Activated T-helper 1 cell treated with anti-CD3 and anti-CD28 coated beads, Interleukin-2, amount 50 U/mL, for 16 hours (primary cell): ENCODE data around the gene SF3B2.
A peak's percentile ranks its signal among the peaks of the same experiment; 100 is the strongest.
"Not testable (repeated sequence)": the region's sequence is repeated elsewhere in the genome, so short reads cannot be mapped to it uniquely, and the experiment has no call there.

Source experiments
- DNase-seq, 2 donors: peaks; one replicate each; pipeline ENCODE4 v3.0.0-alpha.2; 2020; ENCODE audit warnings: low read depth in 1 of 2, low spot score in 1 of 2

The SF3B2 gene

DNA sequence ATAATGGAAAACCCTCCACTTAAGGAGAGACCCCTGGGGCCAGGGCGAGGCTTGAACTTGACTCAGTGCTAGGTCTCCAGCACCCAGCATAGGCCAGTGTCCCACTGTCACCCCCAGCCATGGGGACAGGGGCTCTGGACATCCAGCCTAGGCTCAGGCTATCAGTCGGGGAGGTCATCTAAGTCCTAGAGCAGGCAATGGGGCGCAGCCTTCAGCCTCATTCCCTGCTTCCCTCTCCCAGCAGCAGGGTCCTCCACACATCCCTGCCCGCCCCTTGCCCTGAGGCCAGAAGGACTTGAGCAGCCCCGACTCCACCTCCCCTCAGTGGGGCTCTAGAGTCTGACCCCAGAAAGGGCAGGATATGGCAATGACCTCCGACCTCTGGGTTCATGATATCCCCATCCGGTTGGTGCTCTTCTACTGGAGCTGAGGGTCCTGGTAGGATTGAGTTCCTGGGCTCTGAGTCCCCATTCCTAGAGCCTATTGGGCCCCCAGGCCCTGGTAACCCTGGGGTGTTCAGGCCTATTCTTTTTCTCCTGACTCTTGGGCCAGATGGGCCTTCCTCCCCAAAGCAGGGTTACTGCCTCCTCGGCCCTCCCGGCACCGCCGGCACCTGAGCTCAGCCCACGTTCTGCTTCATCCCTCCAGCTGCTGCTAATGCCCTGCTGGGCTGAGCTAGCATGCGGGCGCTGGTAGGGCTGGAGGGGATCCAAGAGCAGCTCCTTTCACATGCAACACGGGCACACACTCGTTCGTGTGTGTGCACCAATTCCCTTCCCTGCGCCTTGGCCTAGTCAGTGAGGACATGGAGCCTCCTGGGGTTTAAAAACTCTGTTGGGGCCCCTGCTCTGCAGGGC is 36.0 kb upstream of the SF3B2 start:
- DNase-seq = no peak

DNA sequence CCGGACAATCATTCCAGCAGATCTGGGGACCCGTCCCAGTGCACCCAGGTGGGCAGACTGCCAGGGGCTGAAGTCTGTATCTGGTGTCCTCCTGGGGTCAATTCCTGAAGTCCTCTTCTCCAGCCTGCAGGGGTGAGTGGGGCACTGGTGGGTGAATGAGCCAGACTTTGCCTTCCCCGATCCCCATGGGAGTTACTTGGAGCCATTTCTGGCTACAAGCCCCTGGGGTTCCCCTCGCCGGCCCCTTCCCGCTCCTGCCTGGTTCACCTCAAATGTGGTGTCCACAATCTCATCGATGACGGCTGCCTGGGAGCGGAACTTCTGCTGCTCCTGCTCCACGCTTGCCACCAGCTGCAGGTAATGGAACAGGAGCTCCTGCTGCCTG is 35.4 kb upstream of the SF3B2 start:
- DNase-seq = no peak

DNA sequence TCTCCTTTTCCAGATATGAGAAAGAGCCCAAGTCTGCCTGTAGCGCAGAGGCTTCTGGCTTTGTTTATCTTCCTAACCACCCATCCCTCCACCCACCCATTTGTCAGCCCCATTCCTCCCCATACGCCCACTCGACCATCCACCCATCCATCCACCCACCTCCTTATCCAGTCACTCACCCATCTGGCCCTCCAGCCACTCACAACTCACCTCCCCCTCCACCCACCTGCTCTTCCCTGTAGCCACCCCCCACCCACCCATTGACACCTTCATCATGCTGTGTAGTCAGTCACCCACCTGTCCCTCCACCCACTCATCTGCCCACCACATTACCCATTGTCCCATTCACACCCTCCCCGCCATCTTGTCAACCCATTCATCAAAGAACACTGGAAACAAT is 34.8 kb upstream of the SF3B2 start:
- DNase-seq = no peak

DNA sequence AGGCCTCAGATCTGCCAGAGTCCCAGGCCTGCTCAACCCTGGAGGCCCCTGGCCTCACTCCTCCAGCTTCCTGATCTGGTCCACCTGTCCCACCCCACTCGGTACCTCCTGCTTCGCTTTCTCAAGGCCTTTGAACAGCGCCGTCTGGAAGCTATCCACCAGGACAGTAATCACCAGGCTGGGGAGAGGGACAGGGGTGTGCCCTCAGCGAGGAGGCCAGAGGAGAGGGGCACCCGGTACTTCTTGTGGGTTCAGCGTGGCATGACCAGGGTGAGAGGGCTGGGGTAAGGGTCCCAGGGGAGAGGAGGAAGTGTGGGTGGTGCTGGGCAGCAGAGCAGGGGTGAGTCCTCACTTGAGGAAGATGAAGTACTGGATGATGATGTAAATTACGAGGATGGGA is 32.0 kb upstream of the SF3B2 start:
- DNase-seq = no peak

DNA sequence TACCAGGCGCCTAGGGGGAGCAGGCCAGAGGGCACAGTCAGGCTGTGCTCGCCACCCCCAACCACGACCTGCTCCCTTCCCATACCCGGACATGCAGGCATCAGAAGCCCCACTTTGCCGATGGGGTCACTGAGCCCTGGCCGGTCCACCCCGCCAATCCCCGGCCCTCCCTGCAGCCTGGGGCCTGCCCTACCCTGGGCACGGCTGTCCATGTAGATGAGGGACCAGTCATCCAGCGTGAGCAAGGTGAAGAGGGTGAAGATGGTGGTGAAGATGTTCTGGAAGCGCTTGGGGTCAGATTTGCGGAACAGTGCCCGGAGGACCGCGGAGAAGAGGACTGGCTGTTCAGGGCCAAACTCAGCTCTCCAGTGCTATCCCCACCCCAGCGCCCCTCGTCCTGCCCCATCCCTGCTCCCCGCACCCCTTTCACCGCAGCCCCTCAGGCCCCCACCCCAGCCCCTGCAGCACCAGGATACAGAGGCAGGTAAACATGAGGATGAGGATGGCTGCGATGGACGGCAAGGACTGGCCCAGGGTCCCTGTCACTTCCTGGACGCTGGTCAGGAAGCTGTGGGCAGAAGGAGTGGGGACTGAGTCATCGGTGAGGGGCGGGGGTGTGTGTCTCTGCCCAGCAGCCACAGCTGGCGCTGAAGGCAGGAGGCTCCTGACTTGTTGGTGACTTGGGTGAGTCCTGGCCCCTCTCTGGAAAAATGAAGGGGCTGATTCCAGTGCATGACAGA is 31.4 kb upstream of the SF3B2 start:
- DNase-seq = no peak

DNA sequence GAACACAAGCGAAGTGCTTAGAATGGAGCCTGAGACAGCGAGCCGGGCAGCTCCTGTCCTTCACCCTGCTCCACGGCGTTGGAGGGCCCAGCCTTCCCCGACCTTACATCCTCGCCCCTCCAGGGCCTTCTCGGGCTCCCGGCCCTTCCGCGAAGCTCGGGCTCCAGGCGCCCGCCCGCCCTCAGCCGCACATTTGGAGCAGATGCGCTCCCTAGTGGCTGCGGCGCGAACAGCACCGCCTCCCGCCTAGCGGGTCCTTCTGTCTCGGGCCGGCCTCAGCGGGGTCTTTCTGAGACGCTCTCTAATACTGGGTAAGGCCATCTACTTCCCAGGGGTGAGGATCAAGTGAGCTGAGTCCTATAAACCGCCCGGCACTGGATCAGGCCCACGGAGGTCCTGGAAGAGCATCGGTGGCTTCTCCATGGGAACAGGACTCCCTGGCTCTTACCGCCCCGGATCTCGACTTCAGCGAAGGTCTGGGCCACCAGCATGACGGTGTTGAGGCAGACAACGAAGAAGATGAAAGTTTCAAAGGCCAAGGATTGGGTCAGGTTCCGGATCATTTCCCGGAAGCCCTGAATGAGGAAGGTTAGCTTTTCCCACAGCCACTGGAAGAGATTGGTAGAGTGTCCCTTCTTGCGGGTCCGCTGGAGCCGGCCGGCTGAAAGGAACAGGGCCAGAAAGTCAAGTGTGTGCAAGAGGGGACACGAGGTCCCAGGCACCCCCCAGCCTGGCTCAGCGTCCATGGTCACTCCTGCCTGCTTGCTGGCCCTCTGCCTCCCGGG is 29.6 kb upstream of the SF3B2 start:
- peak; percentile 61 to 68 for DNase-seq

DNA sequence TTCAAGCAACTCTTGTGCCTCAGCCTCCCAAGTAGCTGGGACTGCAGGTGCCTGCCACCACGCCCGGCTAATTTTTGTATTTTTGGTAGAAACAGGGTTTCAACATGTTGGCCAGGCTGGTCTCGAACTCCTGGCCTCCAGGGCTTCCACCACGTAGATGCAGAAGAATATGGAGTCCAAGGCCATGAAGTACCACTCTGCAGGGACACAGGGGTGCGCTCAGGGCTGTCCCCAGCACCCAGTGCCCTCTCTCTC is 29.1 kb upstream of the SF3B2 start:
- DNase-seq = not testable (repeated sequence)

DNA sequence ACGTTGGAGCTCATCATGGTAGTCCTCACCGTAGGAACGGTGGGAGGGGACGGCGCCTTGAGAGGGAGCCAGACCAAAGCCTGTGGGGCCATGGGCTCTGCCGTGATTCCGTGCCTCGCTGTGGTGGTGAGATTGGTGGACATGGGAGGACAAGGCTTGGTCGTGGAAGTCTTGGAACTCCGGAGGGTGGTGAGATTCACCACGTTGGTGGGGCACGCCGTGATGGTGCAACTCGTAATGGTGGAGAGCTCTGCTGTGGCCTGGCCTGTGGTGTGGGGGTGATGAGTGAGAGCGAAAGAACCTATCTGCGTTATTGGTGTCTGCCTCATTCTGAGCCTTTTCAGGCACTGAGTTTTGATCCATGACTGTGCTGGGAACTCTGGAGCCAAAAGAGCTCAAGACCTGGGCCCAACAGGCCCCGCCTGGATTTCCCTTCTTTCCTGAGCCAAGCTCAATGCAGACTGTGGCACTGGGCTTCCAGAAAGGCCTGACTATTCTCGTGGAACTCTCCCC is 26.1 kb upstream of the SF3B2 start, which contains the start of gene CATSPER1:
CATSPER1 (minus strand) TSS at position 463 of the 513 bp plus-strand sequence; CDS start at position 363, 100 bp downstream.
- no peak for DNase-seq

DNA sequence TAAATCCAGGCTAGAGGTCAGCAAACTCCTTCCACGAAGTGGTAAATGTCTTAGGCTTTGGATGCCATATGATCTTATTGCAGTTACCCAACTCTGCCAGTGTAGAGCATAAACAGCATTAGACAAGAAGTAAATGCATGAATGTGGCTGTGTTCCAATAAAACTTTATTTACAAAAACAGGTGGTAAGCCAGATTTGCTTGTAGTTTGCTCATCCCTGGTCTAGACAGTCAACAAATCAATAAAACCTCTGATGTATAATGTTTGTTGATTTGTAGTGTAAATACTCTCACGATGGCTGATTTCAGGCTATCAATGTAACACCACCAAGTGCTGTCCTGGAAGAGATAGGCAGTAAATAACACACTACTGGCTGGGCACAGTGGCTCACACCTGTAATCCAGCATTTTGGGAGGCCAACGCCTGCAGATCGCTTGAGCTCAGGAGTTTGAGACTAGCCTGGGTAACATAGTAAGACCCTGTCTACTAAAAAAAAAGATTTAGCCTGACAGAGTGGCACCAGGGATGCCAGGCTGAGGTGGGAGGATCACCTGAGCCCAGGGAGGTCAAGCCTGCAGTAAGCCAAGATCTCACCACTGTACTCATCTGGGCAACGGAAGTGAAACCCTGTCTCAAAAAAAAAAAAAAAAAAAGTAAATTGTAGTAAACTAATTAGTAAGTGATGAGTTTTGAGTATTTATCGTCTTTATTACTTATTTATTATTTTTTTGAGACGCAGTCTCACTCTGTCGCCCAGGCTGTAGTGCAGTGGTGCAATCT is 19.0 kb upstream of the SF3B2 start:
- no peak for DNase-seq

DNA sequence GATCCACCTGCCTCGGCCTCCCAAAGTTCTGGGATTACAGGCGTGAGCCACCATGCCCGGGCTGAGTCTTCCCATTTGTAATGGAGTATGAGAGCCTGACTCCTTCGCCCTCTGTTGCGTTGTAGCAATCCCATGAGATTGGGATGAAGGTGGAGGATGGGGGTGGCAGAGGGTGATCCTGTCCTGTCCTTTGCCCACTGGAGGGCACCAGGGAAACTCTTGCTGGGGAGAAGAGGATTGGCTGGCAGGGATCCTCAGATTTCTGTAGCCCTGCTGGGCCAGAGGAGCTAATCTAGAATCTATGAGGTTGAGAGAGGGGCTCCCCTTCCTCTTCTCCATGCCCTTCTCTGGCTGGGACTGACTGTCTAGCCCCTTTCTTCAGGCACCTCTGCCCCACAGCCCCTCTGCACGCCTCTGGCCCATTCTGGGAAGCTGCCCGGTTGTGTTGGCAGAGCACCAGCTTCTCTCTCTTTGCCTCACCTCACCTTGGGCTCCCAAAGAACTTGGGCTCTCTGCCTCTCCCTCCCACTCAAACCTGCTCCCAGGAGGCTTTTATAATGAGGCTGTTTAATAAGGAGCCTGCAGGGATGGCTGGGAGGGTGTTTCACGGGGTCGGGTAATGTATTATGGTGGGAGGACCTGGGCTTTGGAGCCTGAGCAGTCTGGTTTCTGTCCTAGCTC is 16.4 kb upstream of the SF3B2 start:
- no peak for DNase-seq

DNA sequence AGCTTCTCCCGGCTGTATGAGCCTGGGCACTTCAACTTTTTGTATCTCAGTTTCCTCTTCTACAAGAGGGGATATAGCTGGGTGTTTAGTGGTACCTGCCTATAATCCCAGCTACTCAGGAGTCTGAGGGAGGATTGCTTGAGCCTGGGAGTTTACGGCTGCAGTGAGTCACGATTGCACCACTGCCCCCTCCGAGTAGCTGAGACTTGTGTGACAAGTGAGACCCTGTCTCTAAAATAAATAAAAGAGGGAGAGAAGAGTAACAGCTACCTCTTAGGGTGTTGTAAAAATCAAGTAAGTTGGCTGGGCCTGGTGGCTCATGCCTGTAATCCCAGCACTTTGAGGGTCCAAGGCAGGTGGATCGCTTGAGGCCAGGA is 15.8 kb upstream of the SF3B2 start:
- DNase-seq = no peak

DNA sequence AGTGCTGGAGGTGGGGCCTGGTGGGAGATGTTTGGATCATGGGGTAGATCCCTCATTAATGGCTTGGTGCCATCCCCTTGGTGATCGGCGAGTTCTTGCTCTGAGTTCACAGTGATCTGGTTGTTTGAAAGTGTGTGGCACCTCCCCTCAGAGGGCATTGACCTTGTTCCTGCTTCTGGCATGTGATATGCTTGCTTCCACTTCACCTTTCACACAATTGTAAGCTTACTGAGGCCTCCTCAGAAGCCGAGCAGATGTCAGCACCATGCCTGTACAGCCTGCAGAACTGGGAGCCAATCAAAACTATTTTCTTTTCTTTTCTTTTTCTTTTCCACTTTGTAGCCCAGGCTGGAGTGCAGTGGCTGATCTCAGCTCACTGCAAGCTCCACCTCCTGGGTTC is 14.8 kb upstream of the SF3B2 start:
- no peak for DNase-seq

DNA sequence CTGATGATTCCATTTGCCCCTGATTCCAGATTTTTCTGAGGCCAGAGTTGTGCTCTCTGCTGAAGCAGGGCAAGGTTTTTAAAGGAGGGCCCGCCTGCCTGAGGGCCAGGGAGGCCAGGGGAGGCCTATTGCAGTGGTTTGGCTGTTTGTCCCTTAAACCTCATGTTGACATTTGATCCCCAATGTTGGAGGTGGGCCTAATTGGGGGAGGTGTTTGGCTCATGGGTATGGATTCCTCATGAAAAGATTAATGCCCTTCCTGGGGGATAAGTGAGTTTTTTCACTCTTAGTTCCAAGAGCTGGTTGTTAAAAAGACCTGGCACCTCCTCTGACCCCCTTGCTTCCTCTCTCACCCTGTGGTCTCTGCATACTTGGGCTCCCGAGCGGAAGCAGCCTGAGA is 12.4 kb upstream of the SF3B2 start:
- DNase-seq = no peak

DNA sequence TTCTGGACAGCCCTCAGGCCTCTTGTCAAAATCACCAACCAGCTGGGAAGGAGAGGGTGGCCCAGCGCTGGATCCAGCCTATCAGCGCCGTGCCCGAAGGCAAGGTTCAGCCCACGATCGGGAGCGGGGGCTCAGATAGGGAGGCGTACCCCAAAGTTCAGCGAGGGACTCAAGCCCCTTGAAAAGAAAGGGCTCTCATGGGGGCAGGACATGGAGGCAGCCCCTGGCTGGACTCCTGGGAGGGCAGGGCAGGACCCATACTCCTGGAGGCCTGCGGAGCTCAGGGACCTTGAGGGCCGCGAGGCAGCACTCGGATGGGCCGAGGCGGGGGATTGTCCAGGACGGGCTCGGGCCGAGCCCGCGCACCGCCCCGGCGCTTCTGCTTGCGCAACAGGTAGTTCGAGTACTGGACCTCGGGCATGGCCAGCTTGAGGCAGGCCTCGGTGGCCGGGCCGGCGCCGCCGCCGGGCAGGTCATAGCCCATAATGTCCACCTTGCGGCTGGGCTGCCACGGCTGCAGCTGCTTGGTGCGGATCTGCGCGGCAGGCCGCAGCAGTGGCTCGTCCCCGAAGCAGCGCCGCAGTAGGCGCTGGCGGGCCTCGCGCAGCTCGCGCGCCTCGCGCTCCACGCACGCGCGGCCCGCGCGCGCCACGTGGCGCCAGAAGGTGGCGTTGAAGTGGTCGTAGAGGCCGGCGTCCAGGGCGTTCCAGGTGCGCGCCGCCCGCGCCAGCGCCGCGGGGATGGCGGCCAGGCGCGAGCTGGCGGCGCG is 9.8 kb upstream of the SF3B2 start:
- no peak for DNase-seq

DNA sequence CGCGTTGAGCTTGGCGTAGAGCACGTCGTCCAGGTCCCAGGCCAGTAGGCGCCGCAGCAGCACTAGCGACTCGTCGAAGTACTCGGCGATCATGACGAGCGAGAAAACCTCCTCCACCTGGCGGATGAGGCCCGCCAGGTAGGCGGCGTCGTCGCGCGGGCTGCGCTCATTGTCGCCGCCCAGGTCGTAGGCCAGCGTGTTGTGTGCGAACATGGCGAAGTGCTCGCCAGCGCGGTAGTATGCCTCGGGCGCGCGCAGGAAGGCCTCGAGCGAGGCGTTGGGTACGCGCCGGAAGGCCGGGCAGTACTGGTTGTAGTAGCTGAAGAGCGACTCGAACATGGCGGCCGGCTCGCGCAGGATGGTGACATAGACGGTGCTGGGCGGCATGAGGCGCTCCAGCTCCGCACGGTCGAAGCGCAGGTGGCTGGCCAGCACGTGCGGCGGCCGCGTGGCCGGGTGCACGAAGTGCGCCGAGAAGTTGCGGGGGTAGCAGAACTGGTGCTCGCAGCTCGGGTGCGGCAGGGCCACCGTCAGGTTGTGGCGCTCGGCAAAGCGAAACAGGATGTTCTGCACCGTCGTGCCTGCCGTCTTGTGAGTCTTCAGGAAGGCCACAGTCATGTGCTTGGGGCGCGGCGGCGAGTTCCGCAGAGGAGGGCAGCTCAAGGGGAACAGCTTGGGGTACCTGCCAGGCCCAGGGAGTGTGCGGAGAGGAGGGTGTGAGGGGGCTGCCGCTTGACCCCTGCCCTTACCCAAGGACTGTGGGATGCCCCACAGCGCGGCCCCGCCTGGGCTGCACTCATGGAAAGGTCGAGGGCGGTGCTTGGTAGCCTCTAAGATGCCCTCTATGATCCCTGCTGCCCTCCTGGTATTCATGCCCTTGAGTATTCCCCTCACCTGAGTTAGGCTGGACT is 8.9 kb upstream of the SF3B2 start:
- DNase-seq = no peak

DNA sequence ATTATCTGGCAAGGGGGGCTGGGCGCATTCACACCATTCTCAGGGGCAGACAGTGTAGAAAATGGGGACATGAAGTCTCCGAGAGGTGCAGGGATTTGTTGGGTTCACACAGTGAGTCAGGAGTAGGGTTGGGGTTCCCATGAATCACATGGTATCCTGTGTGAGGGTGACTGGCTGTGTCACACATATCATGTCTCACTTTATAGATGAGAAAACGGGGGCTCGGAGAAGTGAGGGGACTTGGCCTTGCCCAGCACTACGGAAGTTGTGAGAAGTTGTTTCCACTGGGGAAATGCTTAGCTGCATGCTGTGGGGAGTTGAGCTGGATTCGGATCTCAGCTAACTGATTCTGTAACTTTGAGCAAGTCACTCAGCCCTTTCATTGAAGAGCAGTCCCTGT is 7.4 kb upstream of the SF3B2 start:
- no peak for DNase-seq

DNA sequence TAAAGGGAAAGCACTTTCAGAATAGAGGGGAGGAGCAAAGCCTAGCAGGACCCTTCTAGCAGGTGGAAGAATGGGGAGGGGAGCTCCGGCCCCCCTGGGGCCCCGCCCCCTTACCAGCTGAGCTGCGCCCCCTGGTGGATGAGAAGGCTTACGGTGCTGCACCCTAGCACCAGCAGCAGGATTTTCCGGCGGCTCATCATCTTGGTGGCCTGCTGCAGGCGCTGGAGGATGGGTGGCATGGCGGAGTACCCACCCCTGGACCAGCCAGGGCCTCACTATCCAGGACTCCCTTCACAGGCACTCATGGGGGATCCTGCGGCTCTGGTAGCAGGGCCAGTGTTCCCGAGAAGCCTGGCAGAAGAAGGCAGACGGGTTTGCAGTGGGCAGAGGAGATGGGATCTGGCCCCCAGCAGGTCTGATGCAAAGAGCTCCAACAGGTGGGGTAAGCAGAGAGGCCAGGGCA is 7.0 kb upstream of the SF3B2 start:
- peak; percentile 73 to 76 for DNase-seq

DNA sequence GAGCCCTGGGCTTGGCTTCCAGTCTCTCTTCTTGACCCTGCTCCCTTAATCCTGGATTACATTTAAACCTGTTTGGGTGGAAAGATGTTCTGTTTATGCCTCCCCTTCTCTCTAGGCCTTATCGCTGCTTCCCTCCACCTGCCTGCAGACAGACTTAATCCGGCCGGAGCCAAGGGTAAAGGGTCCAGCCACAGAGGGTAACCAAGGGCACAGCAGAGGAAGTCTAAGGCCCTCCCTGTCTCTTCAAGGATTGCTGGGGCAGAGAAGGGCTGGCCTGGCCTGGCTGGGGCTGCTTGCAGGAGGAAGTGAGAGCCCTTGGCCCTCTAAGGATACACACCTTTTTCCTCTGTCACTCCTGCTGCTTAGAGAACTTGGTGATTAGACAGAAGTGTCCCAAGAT is 5.3 kb upstream of the SF3B2 start:
- DNase-seq = no peak
